Osteoblast (primary cell): Measurements from ENCODE around the gene TARS2. TPM values are rescaled to one million over a fixed set of nuclear protein-coding genes. Genes with fewer than 3 reads are reported as not detected.

ENCODE experiments used
- DNase-seq: peaks from one replicate; pipeline ENCODE4 v3.0.0; 2011; ENCODE audit warnings: low spot score, mixed read lengths; ENCODE audit not compliant: insufficient read length; ENCODE audit errors: missing footprints
- H2AFZ ChIP-seq: 2 replicates; pipeline ENCODE4 v1.6.0; 2011; ENCODE audit warnings: mild to moderate bottlenecking, low read length
- H3K27ac ChIP-seq: 2 replicates; pipeline ENCODE4 v1.5.1; 2011; ENCODE audit warnings: mild to moderate bottlenecking, low read depth, low read length, moderate library complexity
- H3K27me3 ChIP-seq: 2 replicates; pipeline ENCODE4 v1.6.0; 2012; ENCODE audit warnings: mild to moderate bottlenecking, control low read depth, inconsistent platforms, low read length, moderate library complexity; ENCODE audit not compliant: insufficient read depth
- H3K36me3 ChIP-seq: 2 replicates; pipeline ENCODE4 v1.5.1; 2011; ENCODE audit warnings: mild to moderate bottlenecking, low read length, control low read depth, moderate library complexity; ENCODE audit not compliant: insufficient read depth
- H3K4me1 ChIP-seq: 2 replicates; pipeline ENCODE4 v1.5.1; 2011; ENCODE audit warnings: mild to moderate bottlenecking, low read length, control low read depth, moderate library complexity; ENCODE audit not compliant: insufficient read depth
- H3K4me2 ChIP-seq: 2 replicates; pipeline ENCODE4 v1.6.0; 2011; ENCODE audit warnings: mild to moderate bottlenecking, low read length; ENCODE audit not compliant: insufficient read depth
- H3K4me3 ChIP-seq: fragments of 200-600 bp; sonication (generic); 3 replicates; pipeline ENCODE4 v1.5.1; 2012; ENCODE audit warnings: mild to moderate bottlenecking, low read length, inconsistent platforms; ENCODE audit not compliant: insufficient read depth
- H3K79me2 ChIP-seq: 2 replicates; pipeline ENCODE4 v1.6.0; 2012; ENCODE audit warnings: mild to moderate bottlenecking, low read length, control low read depth, inconsistent platforms; ENCODE audit not compliant: insufficient read depth
- H3K9me3 ChIP-seq: 2 replicates; pipeline ENCODE4 v1.5.1; 2011; ENCODE audit warnings: low read depth, low read length, control low read depth
- H4K20me1 ChIP-seq: 2 replicates; pipeline ENCODE4 v1.6.0; 2012; ENCODE audit warnings: mild to moderate bottlenecking, low read length, control low read depth; ENCODE audit not compliant: insufficient read depth
- CTCF ChIP-seq: IDR thresholded peaks from 2 replicates; pipeline ENCODE4 v1.5.1; 2011; ENCODE audit warnings: mild to moderate bottlenecking, low read depth, low read length, moderate library complexity; ENCODE audit errors: extremely low read depth
- total RNA-seq: library from RNA; depleted of rRNA; stranded (reverse); fragments of >200 nt; gene quantifications from 2 replicates; pipeline ENCODE4 v1.2.3, GENCODE V29; 2012

The TARS2 gene
- total RNA-seq, 1 donor = 10.1 TPM

GRCh38 chr1:150511985-150512660 is 24.9 kb downstream of the TARS2 start:
- no peak overlapping the region for H2AFZ ChIP-seq
- peaks cover 28% of the 10 kb centered on the region for H3K4me1 ChIP-seq
- no peak for TF ChIP-seq CTCF
- no peaks in the 10 kb centered on the region for H3K27me3 ChIP-seq
- H3K4me3 ChIP-seq = no peak overlapping the region
- H3K4me2 ChIP-seq = no peak overlapping the region
- peaks cover 17% of the 10 kb centered on the region for H3K79me2 ChIP-seq
- H4K20me1 ChIP-seq = no peaks in the 10 kb centered on the region
- peaks cover 28% of the 10 kb centered on the region for H3K36me3 ChIP-seq
- H3K27ac ChIP-seq = no peak overlapping the region
- DNase-seq = no peak
- no peaks in the 10 kb centered on the region for H3K9me3 ChIP-seq

GRCh38 chr1:150512846-150513245 is 25.6 kb downstream of the TARS2 start:
- Histone ChIP-seq H3K4me2 (no peak overlapping the region), H3K79me2 (peaks cover 17% of the 10 kb centered on the region), H3K4me3 (no peak overlapping the region), H3K27ac (no peak overlapping the region), H3K36me3 (peaks cover 28% of the 10 kb centered on the region), H3K9me3 (no peaks in the 10 kb centered on the region), H3K27me3 (no peaks in the 10 kb centered on the region), H3K4me1 (peaks cover 24% of the 10 kb centered on the region), H4K20me1 (no peaks in the 10 kb centered on the region), H2AFZ (no peak overlapping the region)
- TF ChIP-seq CTCF = no peak
- peak; percentile 32 for DNase-seq

GRCh38 chr1:150513351-150513791 is 26.2 kb downstream of the TARS2 start:
- no peak overlapping the region for H3K27ac ChIP-seq
- no peak for TF ChIP-seq CTCF

GRCh38 chr1:150514260-150514659 is 27.0 kb downstream of the TARS2 start:
- Histone ChIP-seq H3K4me1 (peaks cover 10% of the 10 kb centered on the region), H3K4me3 (no peak overlapping the region), H3K36me3 (peaks cover 28% of the 10 kb centered on the region), H3K27ac (no peak overlapping the region), H3K4me2 (no peak overlapping the region), H3K9me3 (no peaks in the 10 kb centered on the region), H4K20me1 (no peaks in the 10 kb centered on the region), H3K79me2 (peaks cover 4% of the 10 kb centered on the region), H2AFZ (no peak overlapping the region), H3K27me3 (no peaks in the 10 kb centered on the region)
- DNase-seq = peak; percentile 48
- no peak for TF ChIP-seq CTCF

More at GRCh38 chr1:150513351-150513791, 26.2 kb downstream of the TARS2 start:
- peaks cover 28% of the 10 kb centered on the region for H3K36me3 ChIP-seq
- H2AFZ ChIP-seq = no peak overlapping the region
- H4K20me1 ChIP-seq = no peaks in the 10 kb centered on the region
- no peak overlapping the region for H3K4me3 ChIP-seq
- no peak overlapping the region for H3K4me2 ChIP-seq
- no peaks in the 10 kb centered on the region for H3K9me3 ChIP-seq
- no peaks in the 10 kb centered on the region for H3K27me3 ChIP-seq
- H3K4me1 ChIP-seq = peaks cover 19% of the 10 kb centered on the region
- peak; percentile 58 for DNase-seq
- peaks cover 13% of the 10 kb centered on the region for H3K79me2 ChIP-seq
